Stimulated activated CD4-positive, alpha-beta T cell treated with anti-CD3 and anti-CD28 coated beads, Interleukin-12 subunit alpha, Interleukin-12 subunit beta, amount 100 ng/mL, for 48 hours (primary cell): ENCODE data around the gene PPP1R3D.

ENCODE experiments used
- DNase-seq, 3 donors: peaks; one replicate each; pipeline ENCODE4 v3.0.0-alpha.2; 2020; ENCODE audit warnings: low read depth in 2 of 3, low spot score in 1 of 3

Gene PPP1R3D

DNA sequence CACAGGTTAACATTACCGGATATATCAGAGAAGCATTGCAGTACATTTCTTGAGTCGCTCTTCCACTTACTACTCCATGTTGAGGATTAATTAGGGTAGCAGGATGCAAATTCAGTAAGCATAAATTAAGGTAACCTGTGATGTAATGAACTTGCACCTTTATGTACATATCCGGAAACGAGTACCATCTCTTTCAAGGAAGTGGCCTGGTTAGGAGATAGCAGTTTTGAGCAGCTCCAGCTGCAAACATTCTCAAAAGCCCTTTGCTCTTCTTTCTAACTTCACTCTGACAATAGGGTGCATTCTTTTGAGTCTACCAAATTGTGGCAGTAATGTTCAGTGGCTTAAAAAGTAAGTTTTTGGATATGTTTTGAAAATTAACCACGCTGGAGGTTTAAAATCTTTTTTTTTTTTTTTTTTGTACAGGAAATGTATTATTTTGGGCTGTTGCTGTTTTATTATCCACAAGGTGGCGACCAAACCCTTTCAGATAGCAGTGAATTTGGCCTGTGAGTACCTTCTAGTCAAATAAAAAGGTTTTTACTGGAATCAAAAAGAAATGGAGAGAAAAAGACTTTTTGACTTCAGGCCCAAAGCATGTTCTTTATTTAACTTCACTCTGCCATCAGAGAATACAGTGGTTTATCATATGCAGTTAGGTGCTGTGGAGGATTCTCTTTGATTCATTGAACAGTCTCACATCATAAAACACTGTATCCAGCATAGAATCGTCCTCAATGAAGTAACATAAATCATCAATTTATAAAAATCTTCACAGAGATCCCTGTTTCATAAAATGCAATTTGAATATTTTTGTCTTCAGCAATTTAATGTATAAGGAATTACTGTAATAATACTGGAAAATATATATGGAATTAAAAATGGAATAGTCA is 9.0 kb upstream of the PPP1R3D start:
- DNase-seq, result no peak

GRCh38 chr20:59948212-59948611 is 8.1 kb upstream of the PPP1R3D start:
- no peak for DNase-seq

- DNase-seq, result no peak
Measured at GRCh38 chr20:59947376-59947775, 7.3 kb upstream of the PPP1R3D start.

GRCh38 chr20:59945731-59946130 is 5.6 kb upstream of the PPP1R3D start:
- DNase-seq, result no peak

- DNase-seq, result no peak
Measured at GRCh38 chr20:59945175-59945574, 5.1 kb upstream of the PPP1R3D start.

- DNase-seq, result no peak
Measured at GRCh38 chr20:59944726-59945125, 4.6 kb upstream of the PPP1R3D start.

DNA sequence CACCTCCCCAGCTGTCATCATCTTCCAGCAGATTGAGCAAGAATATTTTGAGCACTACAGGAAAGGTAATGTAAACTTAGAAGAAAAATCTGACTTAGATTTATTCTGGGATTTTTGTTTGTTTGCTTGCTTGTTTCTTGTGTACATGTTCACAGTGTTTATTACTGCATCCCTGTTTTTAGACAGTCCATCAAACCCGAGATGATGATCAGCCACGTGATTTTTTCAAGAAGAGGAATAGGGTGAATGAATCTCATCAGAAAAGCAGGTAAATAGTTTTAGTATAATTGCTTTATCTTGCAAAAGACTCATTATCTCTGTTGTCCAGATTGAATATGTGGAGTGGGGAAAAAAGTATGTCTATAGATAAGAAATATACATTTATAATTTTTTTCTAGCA is 2.1 kb upstream of the PPP1R3D start:
- no peak for DNase-seq

GRCh38 chr20:59940956-59941294 is 820 bp upstream of the PPP1R3D start:
- no peak for DNase-seq

DNA sequence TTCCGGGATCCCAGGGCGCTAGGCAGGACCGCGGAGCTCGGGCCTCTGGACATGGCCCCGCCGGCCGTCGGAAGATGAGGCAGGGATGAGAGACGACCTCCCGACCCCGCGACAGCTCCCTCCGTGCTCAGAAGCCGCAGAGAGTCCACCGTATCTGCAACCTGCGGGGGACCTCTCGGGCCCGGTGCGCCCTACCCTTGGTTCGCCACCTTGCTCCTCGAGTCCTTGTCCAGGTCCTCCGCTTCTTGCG is 301 bp downstream of the PPP1R3D start:
- no peak for DNase-seq

DNA sequence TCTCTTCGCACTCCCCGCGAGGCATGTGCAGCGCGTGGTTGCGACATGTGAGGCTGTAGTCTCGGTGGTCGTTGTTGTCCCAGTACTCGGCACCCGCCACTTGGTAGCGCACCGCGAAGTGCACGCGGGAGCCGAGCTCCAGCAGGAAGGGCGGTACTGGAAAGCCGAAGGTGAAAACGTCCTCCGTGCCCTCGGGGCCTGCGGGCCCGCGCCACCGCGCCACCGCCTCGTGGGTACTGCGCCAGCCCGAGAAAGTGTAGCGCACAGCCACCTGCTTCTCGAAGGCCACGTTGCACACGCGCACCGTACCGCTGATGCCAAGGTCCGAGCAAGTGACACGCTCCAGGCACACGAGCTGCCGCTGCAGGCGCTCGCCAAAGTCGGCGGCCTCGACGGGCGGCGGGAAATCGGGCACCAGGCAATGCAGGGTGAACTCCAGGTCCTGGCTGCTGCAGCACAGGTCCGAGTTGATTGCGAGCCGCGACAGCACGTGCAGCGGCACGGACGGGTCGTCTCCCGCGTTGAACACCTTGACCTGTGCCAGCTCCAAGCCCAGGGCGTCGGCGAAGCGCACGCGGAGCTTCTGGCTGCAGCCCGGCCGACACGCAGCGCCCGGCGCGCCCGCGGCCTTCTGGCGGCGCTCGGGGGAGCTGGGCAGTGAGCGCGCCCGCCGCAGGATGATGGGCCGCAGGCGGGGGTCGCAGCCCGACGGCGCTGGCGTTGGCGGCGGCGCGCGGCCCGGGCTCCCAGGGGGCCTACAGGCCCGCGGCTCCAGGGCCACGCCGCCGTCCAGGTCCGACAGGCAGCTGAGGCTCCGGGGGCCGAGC is 840 bp downstream of the PPP1R3D start:
- no peak for DNase-seq

GRCh38 chr20:59938696-59939051 is 1.4 kb downstream of the PPP1R3D start:
- DNase-seq, result no peak

DNA sequence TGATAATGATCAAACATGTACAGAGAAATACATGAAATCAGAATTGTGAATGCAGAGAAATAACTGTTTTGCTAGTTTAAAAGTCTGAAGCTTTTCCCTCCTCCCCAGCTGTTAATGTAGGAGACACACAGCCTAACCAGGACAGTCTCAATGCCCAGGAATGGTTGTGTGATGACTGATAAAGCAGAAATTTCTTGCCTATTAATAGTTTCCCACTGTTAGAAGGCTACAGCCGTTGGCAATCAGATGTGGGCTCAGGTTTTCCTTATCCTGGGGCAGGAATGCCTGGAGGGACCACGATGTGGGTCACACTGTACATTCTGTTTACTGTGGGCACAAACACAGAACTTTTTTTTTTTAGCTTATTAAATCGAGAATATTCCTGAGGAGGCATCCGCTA is 1.9 kb downstream of the PPP1R3D start:
- no peak for DNase-seq

DNA sequence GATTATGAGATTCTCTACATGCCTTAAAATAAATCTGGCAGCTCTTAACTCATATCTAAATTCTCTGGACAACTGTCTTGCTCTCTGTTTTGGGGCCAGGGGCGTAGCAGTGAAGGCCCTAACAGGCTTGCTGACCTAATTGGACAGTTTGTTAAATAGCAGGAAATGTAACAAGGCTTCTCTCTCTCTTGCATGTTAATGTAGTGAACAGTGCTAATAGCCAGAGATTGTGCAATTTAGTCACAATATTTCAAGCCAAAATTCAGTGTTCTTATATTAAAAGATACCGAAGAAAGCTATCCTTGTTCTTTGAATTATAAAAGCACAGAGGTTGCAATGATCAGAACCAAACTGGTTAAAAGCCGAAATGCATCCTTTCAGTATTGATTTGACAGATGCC is 3.0 kb downstream of the PPP1R3D start:
- DNase-seq, result no peak

DNA sequence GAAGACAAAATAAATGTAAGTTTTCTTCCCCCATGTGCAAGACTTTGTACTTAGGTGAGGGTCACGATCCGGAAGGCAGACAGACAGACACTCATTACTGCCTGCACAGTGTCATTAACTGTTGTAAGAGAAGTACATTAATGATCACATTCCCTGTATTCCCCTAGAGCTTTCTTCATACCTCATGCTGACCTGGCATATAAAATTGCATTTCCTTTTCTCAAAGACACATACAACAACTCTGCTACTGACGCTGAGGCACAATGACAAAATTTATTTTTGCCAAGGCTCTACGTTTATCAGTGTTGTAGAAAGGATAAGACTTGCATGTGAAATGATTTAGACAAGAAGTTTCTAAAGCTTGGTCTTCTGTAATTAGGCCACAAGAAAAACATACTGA is 3.7 kb downstream of the PPP1R3D start:
- no peak for DNase-seq

GRCh38 chr20:59935457-59936185 is 4.5 kb downstream of the PPP1R3D start:
- DNase-seq, result no peak

DNA sequence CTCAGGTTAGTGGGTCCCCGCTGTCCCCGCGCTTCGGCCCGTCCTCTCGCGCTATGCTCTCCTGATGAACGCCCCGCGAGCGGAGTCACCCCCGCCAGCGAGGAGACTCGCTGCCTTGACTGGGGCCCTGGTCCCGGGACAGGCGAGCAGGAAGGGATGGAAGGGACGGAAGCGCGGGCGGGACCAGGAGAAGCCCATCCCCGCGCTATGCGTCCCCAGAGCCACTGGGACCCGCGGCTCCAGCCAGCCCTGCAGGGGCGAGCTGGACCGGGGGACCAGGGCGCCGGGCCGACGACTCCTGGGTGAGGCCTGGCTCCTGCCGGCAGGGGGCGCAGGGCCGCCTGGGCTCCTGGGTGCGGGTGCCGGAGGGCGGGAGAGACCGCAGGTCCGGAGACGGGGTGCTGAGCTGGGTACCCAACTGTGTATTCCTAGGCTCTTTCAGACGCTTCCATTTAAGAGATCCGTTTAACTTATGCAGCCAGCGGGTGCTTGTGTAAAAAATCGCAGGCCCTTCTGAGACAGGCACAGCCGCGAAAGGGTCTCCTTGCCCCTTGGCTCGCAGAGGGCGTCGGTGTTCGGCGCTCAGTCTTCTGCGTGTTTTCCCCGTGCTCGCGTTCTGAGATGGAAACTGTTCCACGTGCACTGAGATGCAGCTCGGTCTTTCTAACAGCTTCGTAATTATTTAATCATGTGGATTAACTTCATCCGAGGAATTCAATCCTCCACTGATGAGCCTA is 6.1 kb downstream of the PPP1R3D start:
- peak; percentile 62 to 71 (median 68) for DNase-seq

DNA sequence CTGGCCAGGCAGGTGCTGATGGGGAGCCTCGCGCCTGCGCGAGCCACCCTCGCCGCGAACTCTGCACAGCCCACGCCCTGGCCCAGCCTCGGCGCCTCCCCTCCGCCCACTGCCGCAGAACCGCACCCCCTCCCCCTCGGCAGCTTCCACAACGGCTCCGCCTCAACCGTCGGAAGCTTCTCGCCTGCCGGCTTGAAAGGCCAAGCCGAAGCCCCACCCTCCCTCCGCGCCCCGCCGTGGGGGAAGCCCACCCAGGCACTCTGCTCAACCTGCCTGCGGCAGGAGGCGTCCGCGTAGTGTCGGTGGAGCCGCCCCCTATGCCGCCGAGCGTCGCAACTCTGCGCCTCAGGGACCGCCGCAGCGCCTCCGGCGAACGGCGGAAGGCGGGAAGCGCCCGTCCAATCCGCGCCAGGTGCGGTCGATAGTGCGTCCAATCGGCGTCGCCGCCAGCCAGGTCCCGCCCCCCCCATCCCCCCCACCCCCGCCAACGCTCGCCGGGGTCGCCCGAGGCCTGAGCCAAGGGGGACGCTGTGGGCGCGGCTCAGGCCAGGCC is 6.7 kb downstream of the PPP1R3D start, which contains the start of gene SYCP2:
Gene SYCP2 (minus strand): TSS at position 342 of the 553 bp plus-strand sequence. CDS start 11,224 bp downstream, outside the sequence.
- peak in 2 of 3 donors; percentile 31 to 43 for DNase-seq

GRCh38 chr20:59932616-59933295 is 7.3 kb downstream of the PPP1R3D start:
- DNase-seq, result no peak

DNA sequence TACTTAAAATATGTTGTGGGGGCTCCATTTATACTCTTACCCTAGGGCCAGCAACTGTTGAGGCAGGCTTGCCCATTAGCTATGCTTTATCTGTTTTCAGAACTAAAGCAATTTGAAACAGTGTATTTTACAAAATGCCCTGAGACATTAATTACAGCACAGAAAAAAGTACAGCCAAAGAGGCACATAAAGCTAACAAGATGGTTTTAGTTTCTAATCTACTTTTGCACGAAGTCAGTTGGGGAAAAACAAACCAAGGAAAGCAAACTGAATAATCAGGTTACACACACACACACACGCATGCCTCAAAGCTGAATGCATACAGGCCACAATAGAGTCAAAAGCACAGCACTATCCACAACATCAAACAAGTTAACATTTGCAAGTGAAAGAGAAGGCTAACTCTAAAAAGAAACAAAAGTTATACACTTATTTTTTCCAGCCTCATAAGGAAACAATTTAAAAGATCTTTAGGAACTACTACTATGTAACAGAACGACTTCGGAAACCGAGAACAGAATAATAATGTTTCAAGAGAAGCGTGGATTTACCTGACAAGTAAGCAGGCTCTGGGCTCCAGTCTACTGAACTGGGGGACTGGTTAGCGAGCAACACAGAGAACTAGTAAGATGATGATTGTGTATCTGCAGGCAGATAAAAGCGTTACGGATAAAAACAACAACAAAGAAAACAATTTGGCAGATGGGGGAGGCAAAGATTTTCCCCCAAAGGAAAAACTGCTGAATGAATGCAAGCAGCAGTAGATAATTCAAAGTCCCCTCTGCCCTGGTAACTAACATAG is 8.4 kb downstream of the PPP1R3D start:
- DNase-seq, result no peak

GRCh38 chr20:59925899-59926298 is 14.2 kb downstream of the PPP1R3D start:
- no peak for DNase-seq
